ENCODE measurements around the gene THRAP3.

DNA sequence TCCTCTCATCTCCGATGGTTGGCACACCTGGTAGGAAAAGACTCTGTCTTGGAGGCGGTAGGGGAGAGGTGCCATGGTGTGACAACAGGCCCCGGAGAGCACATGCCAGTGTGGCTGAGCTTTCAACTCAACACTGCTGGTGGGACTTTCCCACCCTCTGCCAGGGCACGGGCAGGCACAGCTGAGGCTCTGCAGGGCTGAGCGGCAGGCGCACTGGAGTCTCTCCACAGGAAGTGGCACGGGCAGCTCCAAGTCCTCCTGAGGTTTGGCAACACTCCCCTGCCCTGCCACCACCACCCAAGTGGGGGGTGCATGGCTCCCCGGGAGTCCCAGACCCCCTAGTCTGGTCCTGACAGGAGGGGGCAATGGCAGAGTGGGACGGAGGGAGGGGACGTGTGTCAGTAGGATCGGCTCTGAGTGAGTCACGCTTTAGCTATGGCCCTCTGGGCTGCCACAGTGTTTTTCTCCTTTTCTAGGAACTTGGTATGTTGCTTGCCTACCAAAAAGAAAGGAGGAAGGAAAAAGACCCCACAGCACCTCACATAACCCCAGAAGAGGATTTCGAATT, 126.5 kb downstream of the THRAP3 start:
- TF ChIP-seq, protein P1, sequence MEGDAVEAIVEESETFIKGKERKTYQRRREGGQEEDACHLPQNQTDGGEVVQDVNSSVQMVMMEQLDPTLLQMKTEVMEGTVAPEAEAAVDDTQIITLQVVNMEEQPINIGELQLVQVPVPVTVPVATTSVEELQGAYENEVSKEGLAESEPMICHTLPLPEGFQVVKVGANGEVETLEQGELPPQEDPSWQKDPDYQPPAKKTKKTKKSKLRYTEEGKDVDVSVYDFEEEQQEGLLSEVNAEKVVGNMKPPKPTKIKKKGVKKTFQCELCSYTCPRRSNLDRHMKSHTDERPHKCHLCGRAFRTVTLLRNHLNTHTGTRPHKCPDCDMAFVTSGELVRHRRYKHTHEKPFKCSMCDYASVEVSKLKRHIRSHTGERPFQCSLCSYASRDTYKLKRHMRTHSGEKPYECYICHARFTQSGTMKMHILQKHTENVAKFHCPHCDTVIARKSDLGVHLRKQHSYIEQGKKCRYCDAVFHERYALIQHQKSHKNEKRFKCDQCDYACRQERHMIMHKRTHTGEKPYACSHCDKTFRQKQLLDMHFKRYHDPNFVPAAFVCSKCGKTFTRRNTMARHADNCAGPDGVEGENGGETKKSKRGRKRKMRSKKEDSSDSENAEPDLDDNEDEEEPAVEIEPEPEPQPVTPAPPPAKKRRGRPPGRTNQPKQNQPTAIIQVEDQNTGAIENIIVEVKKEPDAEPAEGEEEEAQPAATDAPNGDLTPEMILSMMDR (IDR thresholded peaks at IDR 0.05), result no peak
- no peak for TF ChIP-seq POLR2A (IDR thresholded peaks at IDR 0.05)

All from body of pancreas (tissue), 4 donors.